Lower lobe of right lung (tissue), 2 donors: ENCODE results near the gene C1orf167. TPM values are rescaled to one million over a fixed set of nuclear protein-coding genes. Genes with fewer than 3 reads are reported as not detected.

Source experiments
- ATAC-seq, 2 donors: fragments of 200-7000 bp; cut with Tn5 transposase; one replicate each; pipeline ENCODE4 v1.9.1; 2020 to 2022; ENCODE audit warnings: mild to moderate bottlenecking in 2 of 2, moderate library complexity in 2 of 2
- DNase-seq: peaks from one replicate; pipeline ENCODE4 v3.0.0-alpha.2; 2020
- H3K27ac ChIP-seq: fragments of 200-600 bp; one replicate; pipeline ENCODE4 v1.8.0; 2022
- H3K27me3 ChIP-seq: fragments of 200-600 bp; one replicate; pipeline ENCODE4 v1.8.0; 2022; ENCODE audit warnings: low read depth
- H3K36me3 ChIP-seq: fragments of 200-600 bp; one replicate; pipeline ENCODE4 v1.8.0; 2022; ENCODE audit warnings: mild to moderate bottlenecking
- H3K4me1 ChIP-seq: fragments of 200-600 bp; one replicate; pipeline ENCODE4 v1.8.0; 2022
- H3K4me3 ChIP-seq: fragments of 200-600 bp; one replicate; pipeline ENCODE4 v1.8.0; 2022; ENCODE audit warnings: mild to moderate bottlenecking
- H3K9me3 ChIP-seq: fragments of 200-600 bp; one replicate; pipeline ENCODE4 v1.8.0; 2022
- intact Hi-C: fragments of 100-400 bp; cut with DNase I; formaldehyde crosslinking; loops from one replicate; pipeline ENCODE4 v1.11.0; 2022
- total RNA-seq: library from RNA; stranded (reverse); fragmentation: NEBNext Ultra II Directional; extraction: Animal tissue kit (Norgen Biotek cat#: 25700); gene quantifications from one replicate; pipeline ENCODE4 v1.2.1, GENCODE V29; 2021
- TF ChIP-seq, protein P1 (sequence below): fragments of 200-600 bp; IDR thresholded peaks from one replicate; pipeline ENCODE4 v1.8.0; 2022; ENCODE audit warnings: antibody characterized with exemption, mild to moderate bottlenecking
- donor health status: DM: no; HTN: yes; CAD: no; lungs with severe emphysema.

C1orf167 gene
- total RNA-seq, 1 donor from 2014 or later = 2.2 TPM

DNA sequence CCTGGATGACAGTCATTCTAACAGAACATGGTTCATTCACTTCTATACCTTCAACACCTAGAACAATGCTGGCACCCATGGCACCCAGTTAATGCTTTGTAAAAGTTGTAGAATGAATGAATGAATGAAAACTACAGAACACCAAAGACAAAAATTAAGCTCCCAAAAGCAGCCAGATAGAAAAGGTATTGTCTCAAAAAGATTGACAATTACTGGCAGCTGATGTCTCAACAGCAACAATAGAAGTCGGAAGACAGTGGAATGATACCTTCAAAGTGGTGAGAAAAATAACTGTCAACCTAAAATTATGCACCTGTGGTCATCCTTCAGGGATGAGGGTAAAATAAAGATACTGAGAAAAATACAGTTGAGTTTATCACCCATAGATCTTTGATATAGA, 4.9 kb upstream of the C1orf167 start:
- no peak for ATAC-seq
- H3K9me3 ChIP-seq = no peaks in the 10 kb centered on the region
- H3K27me3 ChIP-seq = peaks cover 10% of the 10 kb centered on the region
- no peak for DNase-seq
- no peak overlapping the region for H3K27ac ChIP-seq
- no peaks in the 10 kb centered on the region for H3K36me3 ChIP-seq
- H3K4me1 ChIP-seq = peaks cover 5% of the 10 kb centered on the region
- intact Hi-C loops = no loop called here
- TF ChIP-seq, protein P1, sequence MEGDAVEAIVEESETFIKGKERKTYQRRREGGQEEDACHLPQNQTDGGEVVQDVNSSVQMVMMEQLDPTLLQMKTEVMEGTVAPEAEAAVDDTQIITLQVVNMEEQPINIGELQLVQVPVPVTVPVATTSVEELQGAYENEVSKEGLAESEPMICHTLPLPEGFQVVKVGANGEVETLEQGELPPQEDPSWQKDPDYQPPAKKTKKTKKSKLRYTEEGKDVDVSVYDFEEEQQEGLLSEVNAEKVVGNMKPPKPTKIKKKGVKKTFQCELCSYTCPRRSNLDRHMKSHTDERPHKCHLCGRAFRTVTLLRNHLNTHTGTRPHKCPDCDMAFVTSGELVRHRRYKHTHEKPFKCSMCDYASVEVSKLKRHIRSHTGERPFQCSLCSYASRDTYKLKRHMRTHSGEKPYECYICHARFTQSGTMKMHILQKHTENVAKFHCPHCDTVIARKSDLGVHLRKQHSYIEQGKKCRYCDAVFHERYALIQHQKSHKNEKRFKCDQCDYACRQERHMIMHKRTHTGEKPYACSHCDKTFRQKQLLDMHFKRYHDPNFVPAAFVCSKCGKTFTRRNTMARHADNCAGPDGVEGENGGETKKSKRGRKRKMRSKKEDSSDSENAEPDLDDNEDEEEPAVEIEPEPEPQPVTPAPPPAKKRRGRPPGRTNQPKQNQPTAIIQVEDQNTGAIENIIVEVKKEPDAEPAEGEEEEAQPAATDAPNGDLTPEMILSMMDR = no peak
- H3K4me3 ChIP-seq = no peak overlapping the region

DNA sequence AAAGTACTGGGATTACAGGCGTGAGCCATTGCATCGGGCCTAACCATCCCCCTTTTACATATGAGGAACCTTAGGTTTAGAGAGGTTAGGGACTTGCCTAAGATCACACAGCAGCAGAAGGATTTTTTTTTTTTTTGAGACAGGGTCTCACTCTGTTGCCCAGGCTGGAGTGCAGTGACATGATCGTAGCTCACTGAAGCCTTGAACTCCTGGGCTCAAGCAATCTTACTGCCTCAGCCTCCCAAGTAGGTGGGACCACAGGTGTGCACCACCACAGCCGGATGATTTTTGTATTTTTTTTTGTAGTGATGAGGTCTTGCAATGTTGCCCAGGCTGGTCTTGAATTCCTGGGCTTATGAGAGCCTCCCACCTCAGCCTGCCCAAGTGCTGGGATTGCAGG, 2.2 kb upstream of the C1orf167 start:
- H3K9me3 ChIP-seq = no peaks in the 10 kb centered on the region
- H3K27ac ChIP-seq = no peak overlapping the region
- H3K36me3 ChIP-seq = no peaks in the 10 kb centered on the region
- DNase-seq (no peak), ATAC-seq (no peak)
- H3K4me3 ChIP-seq = no peak overlapping the region
- H3K27me3 ChIP-seq = peaks cover 18% of the 10 kb centered on the region
- intact Hi-C loops = no loop called here
- H3K4me1 ChIP-seq = no peaks in the 10 kb centered on the region
- TF ChIP-seq, protein P1 = no peak

DNA sequence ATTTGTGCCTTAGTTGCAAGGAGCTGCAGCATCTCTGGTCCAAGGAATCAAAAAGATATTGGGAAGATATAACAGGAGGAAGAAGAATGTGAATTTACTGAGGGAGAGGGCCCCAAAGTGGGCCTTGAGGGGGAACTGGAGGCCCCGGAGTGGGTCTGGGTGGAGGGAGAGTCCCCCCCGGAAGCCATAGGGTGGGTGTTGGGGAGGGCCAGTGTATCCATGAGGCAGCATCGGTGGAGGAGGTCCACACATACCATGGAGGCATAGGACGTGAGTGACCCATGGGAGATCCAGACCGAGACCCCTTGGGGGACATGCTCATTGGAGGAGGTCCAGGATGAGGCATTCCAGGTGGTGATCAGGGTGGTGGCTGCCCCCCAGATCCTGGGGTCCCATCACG, 708 bp upstream of the C1orf167 start:
- Histone ChIP-seq H3K4me1 (no peaks in the 10 kb centered on the region), H3K4me3 (no peak overlapping the region), H3K27me3 (peaks cover 18% of the 10 kb centered on the region), H3K27ac (no peak overlapping the region), H3K36me3 (no peaks in the 10 kb centered on the region), H3K9me3 (no peaks in the 10 kb centered on the region)
- TF ChIP-seq, protein P1 = no peak
- peak in 1 of 2 donors; percentile 20 for ATAC-seq
- DNase-seq = no peak
- intact Hi-C loops = no loop called here

DNA sequence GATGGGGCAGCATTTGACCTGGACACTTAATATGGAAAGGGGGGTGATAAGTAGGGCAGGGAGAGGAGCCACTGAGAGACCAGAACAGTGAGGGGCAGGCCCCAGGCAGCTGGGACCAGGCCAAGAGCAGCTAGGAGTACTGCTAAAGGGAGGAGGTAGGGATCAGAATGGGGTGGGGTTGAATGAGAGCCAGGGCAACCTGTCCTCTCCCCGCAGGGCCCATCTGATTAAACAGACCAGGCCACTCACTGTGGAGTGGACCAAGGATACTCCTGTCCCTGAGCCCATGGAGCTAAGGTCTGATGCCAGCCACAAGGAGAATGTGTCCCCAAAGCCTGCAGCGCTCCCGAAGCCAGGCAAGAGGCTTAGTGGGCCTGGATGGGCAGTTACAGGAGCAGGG, 2.1 kb downstream of the C1orf167 start:
- Histone ChIP-seq H3K27ac (no peak overlapping the region), H3K27me3 (peaks cover 18% of the 10 kb centered on the region), H3K36me3 (no peaks in the 10 kb centered on the region), H3K4me1 (no peaks in the 10 kb centered on the region), H3K9me3 (no peaks in the 10 kb centered on the region), H3K4me3 (no peak overlapping the region)
- TF ChIP-seq, protein P1 = no peak
- intact Hi-C loops = no loop called here
- ATAC-seq = no peak
- DNase-seq = no peak

DNA sequence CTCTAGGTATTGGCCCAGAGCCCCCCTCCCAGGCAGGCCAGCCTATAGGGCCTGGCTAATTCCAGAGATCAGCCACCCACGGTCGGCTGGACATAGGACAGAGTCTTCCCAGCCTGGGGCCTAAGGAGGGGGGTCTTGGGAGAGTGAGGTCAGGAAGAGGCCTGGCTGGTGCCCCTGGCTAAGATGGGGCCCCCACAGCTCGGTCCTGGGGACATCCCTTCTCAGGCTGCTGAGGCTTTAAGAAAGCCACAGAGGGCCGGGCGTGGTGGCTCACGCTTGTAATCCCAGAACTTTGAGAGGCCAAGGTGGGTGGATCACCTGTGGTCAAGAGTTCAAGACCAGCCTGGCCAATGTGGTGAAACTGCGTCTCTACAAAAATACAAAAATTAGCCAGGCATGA, 2.5 kb downstream of the C1orf167 start:
- no peak overlapping the region for H3K27ac ChIP-seq
- H3K4me3 ChIP-seq = no peak overlapping the region
- ATAC-seq = no peak
- H3K4me1 ChIP-seq = no peaks in the 10 kb centered on the region
- intact Hi-C loops = no loop called here
- no peak for DNase-seq
- H3K27me3 ChIP-seq = peaks cover 18% of the 10 kb centered on the region
- TF ChIP-seq, protein P1 = no peak
- H3K36me3 ChIP-seq = no peaks in the 10 kb centered on the region
- no peaks in the 10 kb centered on the region for H3K9me3 ChIP-seq
